HL-60 (cell line): Measurements from ENCODE around the gene TRERF1.

ENCODE experiments used
- DNase-seq, 2 experiments: peaks; one replicate each; pipeline ENCODE4 v3.0.0-alpha.2; 2010 to 2020; ENCODE audit warnings: low read depth in 1 of 2, low spot score in 1 of 2
- H3K27ac ChIP-seq: fragments of 250-450 bp; sonication (Bioruptor Pico); replicated peaks from 2 replicates; pipeline ENCODE4 v1.5.1; 2020; ENCODE audit warnings: mild to moderate bottlenecking, moderate library complexity
- H3K27me3 ChIP-seq: fragments of 250-450 bp; sonication (Bioruptor Pico); 2 replicates; pipeline ENCODE4 v1.5.1; 2021; ENCODE audit warnings: mild to moderate bottlenecking, moderate library complexity; ENCODE audit not compliant: insufficient read depth, poor library complexity, severe bottlenecking
- H3K4me3 ChIP-seq: replicated peaks from 2 replicates; pipeline ENCODE4 v1.5.1; 2011; ENCODE audit warnings: mild to moderate bottlenecking, control low read depth, low read length; ENCODE audit not compliant: insufficient read depth
- GABPA ChIP-seq: IDR thresholded peaks from 2 replicates; pipeline ENCODE4 v1.6.1; 2012; ENCODE audit warnings: low read depth
- POLR2AphosphoS5 ChIP-seq: IDR thresholded peaks from 2 replicates; pipeline ENCODE4 v1.6.1; 2012; ENCODE audit warnings: low read depth
- SPI1 ChIP-seq: IDR thresholded peaks from 2 replicates; pipeline ENCODE4 v1.6.1; 2012; ENCODE audit warnings: low read depth, mild to moderate bottlenecking, borderline replicate concordance
- TF ChIP-seq, protein P1 (sequence below): IDR thresholded peaks from 2 replicates; pipeline ENCODE4 v1.6.1; 2012; ENCODE audit warnings: low read depth; ENCODE audit not compliant: insufficient replicate concordance
- TF ChIP-seq, protein P2 (sequence below): IDR thresholded peaks from one replicate; pipeline ENCODE4 v1.5.1; 2011; ENCODE audit warnings: low read length, control low read depth, inconsistent platforms; ENCODE audit not compliant: insufficient read depth

Gene TRERF1

DNA sequence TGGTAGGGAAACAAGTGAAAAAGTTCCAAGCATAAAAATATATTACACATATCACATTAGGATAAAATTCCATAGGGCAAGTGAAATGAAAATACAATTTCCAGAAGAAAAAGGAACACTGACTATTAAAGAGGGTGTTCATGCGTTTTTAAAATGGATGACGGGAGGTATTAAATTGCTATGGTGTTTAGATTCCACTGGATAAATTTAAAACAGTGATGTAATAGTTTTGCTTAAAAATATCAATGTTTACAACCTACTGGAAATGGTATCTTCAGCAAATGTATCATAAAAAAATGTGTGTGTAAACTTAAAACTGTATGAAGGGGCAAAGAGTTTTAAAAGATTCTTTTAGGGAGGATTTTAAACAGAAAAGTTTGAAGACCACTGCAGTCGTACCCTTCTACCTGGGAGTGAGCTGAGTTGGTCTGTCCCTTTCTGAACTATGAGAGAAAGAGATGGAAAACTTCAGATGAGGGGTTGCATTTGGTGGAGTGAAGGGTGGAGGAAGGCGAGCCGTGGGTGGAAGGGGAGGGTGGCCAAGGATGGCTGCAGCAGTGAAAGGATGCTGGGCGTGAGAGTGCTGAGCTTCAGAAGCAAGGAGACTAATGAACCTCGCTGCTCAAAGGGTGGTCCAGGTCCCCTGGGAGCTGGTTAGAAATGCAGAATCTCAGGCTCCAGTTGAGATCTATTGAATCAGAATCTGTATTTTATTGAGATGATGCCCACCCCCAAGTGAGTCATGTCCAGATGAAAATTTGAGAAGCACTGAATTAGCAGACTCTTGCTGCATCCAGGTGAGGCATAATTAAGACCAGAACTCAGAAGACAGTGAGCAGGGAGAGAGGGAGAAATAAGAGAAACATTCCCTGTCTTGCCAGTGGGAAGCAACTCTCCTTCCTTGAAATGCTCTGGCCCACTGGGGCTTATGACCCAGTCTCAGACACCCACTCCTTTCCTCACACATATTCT is 179.6 kb downstream of the TRERF1 start:
- no peak for DNase-seq
- Histone ChIP-seq H3K27me3 (no peaks in the 10 kb centered on the region), H3K4me3 (no peak overlapping the region), H3K27ac (no peak overlapping the region)
- TF ChIP-seq SPI1 (no peak), POLR2AphosphoS5 (no peak)
- TF ChIP-seq, protein P1, sequence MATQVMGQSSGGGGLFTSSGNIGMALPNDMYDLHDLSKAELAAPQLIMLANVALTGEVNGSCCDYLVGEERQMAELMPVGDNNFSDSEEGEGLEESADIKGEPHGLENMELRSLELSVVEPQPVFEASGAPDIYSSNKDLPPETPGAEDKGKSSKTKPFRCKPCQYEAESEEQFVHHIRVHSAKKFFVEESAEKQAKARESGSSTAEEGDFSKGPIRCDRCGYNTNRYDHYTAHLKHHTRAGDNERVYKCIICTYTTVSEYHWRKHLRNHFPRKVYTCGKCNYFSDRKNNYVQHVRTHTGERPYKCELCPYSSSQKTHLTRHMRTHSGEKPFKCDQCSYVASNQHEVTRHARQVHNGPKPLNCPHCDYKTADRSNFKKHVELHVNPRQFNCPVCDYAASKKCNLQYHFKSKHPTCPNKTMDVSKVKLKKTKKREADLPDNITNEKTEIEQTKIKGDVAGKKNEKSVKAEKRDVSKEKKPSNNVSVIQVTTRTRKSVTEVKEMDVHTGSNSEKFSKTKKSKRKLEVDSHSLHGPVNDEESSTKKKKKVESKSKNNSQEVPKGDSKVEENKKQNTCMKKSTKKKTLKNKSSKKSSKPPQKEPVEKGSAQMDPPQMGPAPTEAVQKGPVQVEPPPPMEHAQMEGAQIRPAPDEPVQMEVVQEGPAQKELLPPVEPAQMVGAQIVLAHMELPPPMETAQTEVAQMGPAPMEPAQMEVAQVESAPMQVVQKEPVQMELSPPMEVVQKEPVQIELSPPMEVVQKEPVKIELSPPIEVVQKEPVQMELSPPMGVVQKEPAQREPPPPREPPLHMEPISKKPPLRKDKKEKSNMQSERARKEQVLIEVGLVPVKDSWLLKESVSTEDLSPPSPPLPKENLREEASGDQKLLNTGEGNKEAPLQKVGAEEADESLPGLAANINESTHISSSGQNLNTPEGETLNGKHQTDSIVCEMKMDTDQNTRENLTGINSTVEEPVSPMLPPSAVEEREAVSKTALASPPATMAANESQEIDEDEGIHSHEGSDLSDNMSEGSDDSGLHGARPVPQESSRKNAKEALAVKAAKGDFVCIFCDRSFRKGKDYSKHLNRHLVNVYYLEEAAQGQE = no peak

GRCh38 chr6:42269974-42270510 is 181.7 kb downstream of the TRERF1 start:
- Histone ChIP-seq H3K27me3 (no peaks in the 10 kb centered on the region), H3K27ac (no peak overlapping the region), H3K4me3 (no peak overlapping the region)
- TF ChIP-seq, protein P2, sequence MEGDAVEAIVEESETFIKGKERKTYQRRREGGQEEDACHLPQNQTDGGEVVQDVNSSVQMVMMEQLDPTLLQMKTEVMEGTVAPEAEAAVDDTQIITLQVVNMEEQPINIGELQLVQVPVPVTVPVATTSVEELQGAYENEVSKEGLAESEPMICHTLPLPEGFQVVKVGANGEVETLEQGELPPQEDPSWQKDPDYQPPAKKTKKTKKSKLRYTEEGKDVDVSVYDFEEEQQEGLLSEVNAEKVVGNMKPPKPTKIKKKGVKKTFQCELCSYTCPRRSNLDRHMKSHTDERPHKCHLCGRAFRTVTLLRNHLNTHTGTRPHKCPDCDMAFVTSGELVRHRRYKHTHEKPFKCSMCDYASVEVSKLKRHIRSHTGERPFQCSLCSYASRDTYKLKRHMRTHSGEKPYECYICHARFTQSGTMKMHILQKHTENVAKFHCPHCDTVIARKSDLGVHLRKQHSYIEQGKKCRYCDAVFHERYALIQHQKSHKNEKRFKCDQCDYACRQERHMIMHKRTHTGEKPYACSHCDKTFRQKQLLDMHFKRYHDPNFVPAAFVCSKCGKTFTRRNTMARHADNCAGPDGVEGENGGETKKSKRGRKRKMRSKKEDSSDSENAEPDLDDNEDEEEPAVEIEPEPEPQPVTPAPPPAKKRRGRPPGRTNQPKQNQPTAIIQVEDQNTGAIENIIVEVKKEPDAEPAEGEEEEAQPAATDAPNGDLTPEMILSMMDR = no peak
- TF ChIP-seq SPI1 (no peak), GABPA (no peak), POLR2AphosphoS5 (no peak)
- TF ChIP-seq, protein P1 = no peak
- no peak for DNase-seq

DNA sequence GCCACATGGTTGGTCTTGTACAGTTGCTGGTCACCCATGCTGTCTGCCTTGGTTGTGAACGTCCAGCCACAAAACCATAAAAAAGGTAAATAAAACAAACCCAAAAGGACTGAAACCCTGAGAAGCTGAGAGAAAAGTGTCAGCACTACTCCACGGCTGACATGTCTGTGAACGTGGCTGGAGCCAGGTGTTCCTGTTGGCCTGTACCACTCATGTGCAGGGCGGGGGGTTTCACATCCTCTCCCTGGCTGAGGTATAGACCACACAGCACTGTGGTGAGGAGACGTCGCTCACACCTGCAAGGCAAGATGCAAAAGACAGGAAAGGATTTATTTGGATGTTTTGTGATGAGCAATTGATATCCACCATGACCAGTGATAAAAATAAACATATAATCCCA is 182.2 kb downstream of the TRERF1 start:
- TF ChIP-seq, protein P2 = no peak
- no peak for TF ChIP-seq GABPA
- TF ChIP-seq, protein P1 = no peak
- no peak for TF ChIP-seq POLR2AphosphoS5
- no peak for TF ChIP-seq SPI1
- Histone ChIP-seq H3K27ac (no peak overlapping the region), H3K27me3 (no peaks in the 10 kb centered on the region), H3K4me3 (no peak overlapping the region)
- DNase-seq = no peak
